Pericardium fibroblast (primary cell): ENCODE measurements around the gene RNU5D-1. TPM values are rescaled to one million over a fixed set of nuclear protein-coding genes. Genes with fewer than 3 reads are reported as not detected.

Source experiments
- total RNA-seq: library from RNA; depleted of rRNA; stranded (reverse); fragments of >200 nt; gene quantifications from 2 replicates; pipeline ENCODE4 v1.2.3, GENCODE V29; 2015

Gene RNU5D-1
- not detected in 2 replicates for total RNA-seq

GRCh38 chr1:44730741-44731512 is at the start of gene RNU5D-1:
Gene RNU5D-1 (minus strand): TSS chr1:44731170.

GRCh38 chr1:44775078-44775929 is 44.3 kb upstream of the RNU5D-1 start, which contains the start of gene RPS8:
Gene RPS8 (plus strand): TSS chr1:44775540. CDS start chr1:44775597, 57 bp downstream.

GRCh38 chr1:44739307-44740178 is 8.6 kb upstream of the RNU5D-1 start, which contains the start of gene KIF2C:
Gene KIF2C (plus strand): TSS chr1:44739837. CDS start chr1:44739933, 96 bp downstream.

Other genes with a start within 250 kb of the RNU5D-1 start
- 7.4 and 15.7 TPM in 2 replicates for gene TMEM53, start 56.7 kb downstream of the RNU5D-1 start, total RNA-seq
- 3.3 and 6.4 TPM in 2 replicates for gene ARMH1, start 56.5 kb downstream of the RNU5D-1 start, total RNA-seq
- gene KIF2C, start 8.7 kb upstream of the RNU5D-1 start, total RNA-seq: 1.1 and 1.4 TPM in 2 replicates
- gene RPS8, start 44.4 kb upstream of the RNU5D-1 start, total RNA-seq: 3,142 and 4,476 TPM in 2 replicates
- gene BEST4, start 57.0 kb upstream of the RNU5D-1 start, total RNA-seq: not detected in 2 replicates
- gene PLK3, start 69.2 kb upstream of the RNU5D-1 start, total RNA-seq: 13.5 and 24.2 TPM in 2 replicates
- 1.4 TPM in 1 of 2 replicates, not detected in the other for gene DYNLT4, start 76.2 kb upstream of the RNU5D-1 start, total RNA-seq
- 2.5 and 9.5 TPM in 2 replicates for gene BTBD19, start 77.4 kb upstream of the RNU5D-1 start, total RNA-seq
- under 0.01 and 0.47 TPM in 2 replicates for gene PTCH2, start 112.1 kb upstream of the RNU5D-1 start, total RNA-seq